Activated CD4-positive, alpha-beta T cell treated with anti-CD3 and anti-CD28 coated beads for 36 hours (primary cell): Measurements from ENCODE around the gene PLPP6. TPM values are rescaled to one million over a fixed set of nuclear protein-coding genes. Genes with fewer than 3 reads are reported as not detected.
"Not testable (repeated sequence)": the region's sequence is repeated elsewhere in the genome, so short reads cannot be mapped to it uniquely, and the experiment has no call there.

Source experiments
- ATAC-seq: fragments of 200-7000 bp; cut with Tn5 transposase; one replicate; pipeline ENCODE4 v1.10.0; 2021; ENCODE audit warnings: mild to moderate bottlenecking, moderate library complexity
- CTCF ChIA-PET: fragments of 350-600 bp; sonication (Branson Sonifier 250); formaldehyde crosslinking; loops from one replicate; lab custom pipeline; 2021; ENCODE audit warnings: antibody characterized with exemption; lab: Charles Lee
- POLR2A ChIA-PET: fragments of 350-600 bp; sonication (Branson Sonifier 250); formaldehyde crosslinking; loops from one replicate; lab custom pipeline; 2021; ENCODE audit warnings: antibody characterized with exemption, inconsistent platforms; lab: Charles Lee
- DNase-seq: peaks from one replicate; pipeline ENCODE4 v3.0.0-alpha.2; 2020
- H3K27ac Mint-ChIP-seq: one replicate; pipeline ENCODE4 v1.8.0; 2021; ENCODE audit warnings: mixed read lengths
- H3K27me3 Mint-ChIP-seq: one replicate; pipeline ENCODE4 v1.8.0; 2021; ENCODE audit warnings: mixed read lengths
- H3K36me3 Mint-ChIP-seq: one replicate; pipeline ENCODE4 v1.8.0; 2021; ENCODE audit warnings: low read depth, mixed read lengths
- H3K4me1 Mint-ChIP-seq: one replicate; pipeline ENCODE4 v1.8.0; 2021; ENCODE audit warnings: mixed read lengths
- H3K4me3 Mint-ChIP-seq: one replicate; pipeline ENCODE4 v1.8.0; 2021; ENCODE audit warnings: mild to moderate bottlenecking, moderate library complexity, mixed read lengths
- H3K9me3 Mint-ChIP-seq: one replicate; pipeline ENCODE4 v1.8.0; 2021; ENCODE audit warnings: low read depth, mixed read lengths
- intact Hi-C, 2 experiments: fragments of 100-400 bp; cut with DNase I in 1 of 2; cut with micrococcal nuclease in 1 of 2; formaldehyde crosslinking; loops; one replicate each; pipeline versions ENCODE4 v1.14.2 to v1.15.1; 2022 to 2024; cut with DNase I, micrococcal nuclease
- total RNA-seq, 2 experiments: library from RNA; stranded (reverse); gene quantifications; one replicate each; pipeline ENCODE4 v1.2.3, GENCODE V29; 2021

Gene PLPP6
- total RNA-seq, 2 experiments from 2014 or later: 4.3 to 5.0 TPM

GRCh38 chr9:4639420-4639819, 22.7 kb upstream of the PLPP6 start:
- no peak overlapping the region for H3K4me3 Mint-ChIP-seq
- DNase-seq (no peak), ATAC-seq (no peak)
- CTCF ChIA-PET: interaction anchor here (0.6 to 2.4 kb wide), 10 partner anchors 10 to 323 kb away, joined by 3 to 12 read pairs (median 4); no protein-coding TSS in a partner anchor
- no peaks in the 10 kb centered on the region for H3K36me3 Mint-ChIP-seq
- H3K27me3 Mint-ChIP-seq: no peaks in the 10 kb centered on the region
- H3K27ac Mint-ChIP-seq: no peak overlapping the region
- POLR2A ChIA-PET: no interaction called here
- H3K9me3 Mint-ChIP-seq: no peaks in the 10 kb centered on the region
- peaks cover 4% of the 10 kb centered on the region for H3K4me1 Mint-ChIP-seq
- intact Hi-C loops: loop anchor here in 1 of 2 experiments (5.0 kb wide), 1 partner anchor 257 kb away; no protein-coding TSS in a partner anchor

GRCh38 chr9:4640027-4640426, 22.1 kb upstream of the PLPP6 start:
- Mint-ChIP-seq H3K27me3 (no peaks in the 10 kb centered on the region), H3K36me3 (no peaks in the 10 kb centered on the region), H3K27ac (no peak overlapping the region), H3K4me3 (no peak overlapping the region), H3K9me3 (no peaks in the 10 kb centered on the region), H3K4me1 (peaks cover 5% of the 10 kb centered on the region)
- ATAC-seq: no peak
- peak; percentile 64 for DNase-seq
- intact Hi-C loops: loop anchor here (1.0 to 5.0 kb wide), 3 partner anchors 257 to 325 kb away; no protein-coding TSS in a partner anchor
- CTCF ChIA-PET: interaction anchor here (0.7 to 2.4 kb wide), 11 partner anchors 11 to 324 kb away, joined by 3 to 12 read pairs (median 4); no protein-coding TSS in a partner anchor
- POLR2A ChIA-PET: no interaction called here

GRCh38 chr9:4642351-4642750, 19.7 kb upstream of the PLPP6 start:
- Mint-ChIP-seq H3K27ac (no peak overlapping the region), H3K36me3 (no peaks in the 10 kb centered on the region), H3K4me3 (no peak overlapping the region), H3K27me3 (no peaks in the 10 kb centered on the region), H3K9me3 (no peaks in the 10 kb centered on the region), H3K4me1 (peaks cover 5% of the 10 kb centered on the region)
- ChIA-PET POLR2A (no interaction called here), CTCF (interaction anchor here (2.4 kb wide), 1 partner anchor 8 kb away, joined by 7 read pairs; no protein-coding TSS in a partner anchor)
- intact Hi-C loops: loop anchor here in 1 of 2 experiments (5.0 kb wide), 1 partner anchor 325 kb away; no protein-coding TSS in a partner anchor
- DNase-seq: no peak
- ATAC-seq: no peak

- ChIA-PET CTCF (no interaction called here), POLR2A (no interaction called here)
- Mint-ChIP-seq H3K4me1 (no peaks in the 10 kb centered on the region), H3K36me3 (peaks cover 1% of the 10 kb centered on the region), H3K27me3 (no peaks in the 10 kb centered on the region), H3K27ac (no peak overlapping the region), H3K4me3 (no peak overlapping the region), H3K9me3 (no peaks in the 10 kb centered on the region)
- intact Hi-C loops: no loop called here
- no peak for ATAC-seq
- DNase-seq: no peak
Measured at GRCh38 chr9:4654084-4654483, 8.0 kb upstream of the PLPP6 start.

GRCh38 chr9:4654538-4654937, 7.6 kb upstream of the PLPP6 start:
- ChIA-PET CTCF (no interaction called here), POLR2A (no interaction called here)
- Mint-ChIP-seq H3K9me3 (no peaks in the 10 kb centered on the region), H3K27me3 (no peaks in the 10 kb centered on the region), H3K36me3 (peaks cover 1% of the 10 kb centered on the region), H3K4me3 (no peak overlapping the region), H3K27ac (no peak overlapping the region), H3K4me1 (no peaks in the 10 kb centered on the region)
- intact Hi-C loops: no loop called here
- no peak for DNase-seq
- ATAC-seq: no peak

- H3K27me3 Mint-ChIP-seq, H3K27ac Mint-ChIP-seq, DNase-seq, H3K4me1 Mint-ChIP-seq, H3K36me3 Mint-ChIP-seq, H3K4me3 Mint-ChIP-seq, intact Hi-C loops, POLR2A ChIA-PET, H3K9me3 Mint-ChIP-seq, ATAC-seq: not testable (repeated sequence)
- CTCF ChIA-PET: interaction anchor here (0.6 to 1.9 kb wide), 6 partner anchors 9 to 290 kb away, joined by 3 to 12 read pairs (median 3); partner anchors contain the start of genes CDC37L1 and SPATA6L
Measured at GRCh38 chr9:4656196-4656595, 5.9 kb upstream of the PLPP6 start.

GRCh38 chr9:4656621-4657020, 5.5 kb upstream of the PLPP6 start:
- CTCF ChIA-PET: interaction anchor here (0.6 to 1.9 kb wide), 8 partner anchors 9 to 290 kb away, joined by 3 to 12 read pairs (median 3); partner anchors contain the start of genes CDC37L1 and SPATA6L
- DNase-seq (no peak), ATAC-seq (no peak)
- Mint-ChIP-seq H3K27me3 (no peaks in the 10 kb centered on the region), H3K4me3 (no peak overlapping the region), H3K4me1 (peaks cover 3% of the 10 kb centered on the region), H3K36me3 (peaks cover 1% of the 10 kb centered on the region), H3K9me3 (no peaks in the 10 kb centered on the region), H3K27ac (no peak overlapping the region)
- intact Hi-C loops: no loop called here
- POLR2A ChIA-PET: no interaction called here

- peaks cover 8% of the 10 kb centered on the region for H3K4me1 Mint-ChIP-seq
- intact Hi-C loops: no loop called here
- DNase-seq: no peak
- peaks cover 1% of the 10 kb centered on the region for H3K36me3 Mint-ChIP-seq
- no peaks in the 10 kb centered on the region for H3K27me3 Mint-ChIP-seq
- no peak overlapping the region for H3K4me3 Mint-ChIP-seq
- CTCF ChIA-PET: interaction anchor here (0.8 to 1.9 kb wide), 4 partner anchors 8 to 1797 kb away, joined by 3 to 12 read pairs (median 4); partner anchors contain the start of gene SPATA6L
- ATAC-seq: no peak
- POLR2A ChIA-PET: no interaction called here
- H3K27ac Mint-ChIP-seq: no peak overlapping the region
- no peaks in the 10 kb centered on the region for H3K9me3 Mint-ChIP-seq
Measured at GRCh38 chr9:4657426-4658159, 4.5 kb upstream of the PLPP6 start.

- H3K4me1 Mint-ChIP-seq: peaks cover 37% of the 10 kb centered on the region
- CTCF ChIA-PET, H3K36me3 Mint-ChIP-seq, ATAC-seq, H3K4me3 Mint-ChIP-seq, H3K27ac Mint-ChIP-seq, H3K27me3 Mint-ChIP-seq, DNase-seq, H3K9me3 Mint-ChIP-seq: not testable (repeated sequence)
- intact Hi-C loops: loop anchor here (10.0 kb wide), 2 partner anchors 324 to 1816 kb away; partner anchors contain the start of genes JAK2 (in 1 of the 2) and PUM3 (in 1 of the 2)
- POLR2A ChIA-PET: interaction anchor here (0.7 kb wide), 1 partner anchor 20 kb away, joined by 7 read pairs; no protein-coding TSS in a partner anchor
Measured at GRCh38 chr9:4660665-4661064, 1.4 kb upstream of the PLPP6 start.

- Mint-ChIP-seq H3K4me3 (peak overlapping the region; percentile 82), H3K27me3 (no peaks in the 10 kb centered on the region), H3K9me3 (no peaks in the 10 kb centered on the region), H3K36me3 (peaks cover 3% of the 10 kb centered on the region), H3K27ac (peak overlapping the region; percentile 86), H3K4me1 (peaks cover 42% of the 10 kb centered on the region)
- DNase-seq (no peak), ATAC-seq (no peak)
- intact Hi-C loops: loop anchor here (10.0 kb wide), 2 partner anchors 324 to 1816 kb away; partner anchors contain the start of genes JAK2 (in 1 of the 2) and PUM3 (in 1 of the 2)
- CTCF ChIA-PET: interaction anchor here (1.0 kb wide), 1 partner anchor 14 kb away, joined by 3 read pairs; no protein-coding TSS in a partner anchor
- POLR2A ChIA-PET: interaction anchor here (0.7 kb wide), 1 partner anchor 19 kb away, joined by 7 read pairs; no protein-coding TSS in a partner anchor
Measured at GRCh38 chr9:4661165-4661564, 929 bp upstream of the PLPP6 start.

- ATAC-seq (no peak), DNase-seq (no peak)
- ChIA-PET POLR2A (no interaction called here), CTCF (interaction anchor here (1.0 kb wide), 1 partner anchor 13 kb away, joined by 3 read pairs; no protein-coding TSS in a partner anchor)
- no peaks in the 10 kb centered on the region for H3K27me3 Mint-ChIP-seq
- peak overlapping the region; percentile 86 for H3K27ac Mint-ChIP-seq
- H3K36me3 Mint-ChIP-seq: peaks cover 3% of the 10 kb centered on the region
- peak overlapping the region; percentile 82 for H3K4me3 Mint-ChIP-seq
- no peaks in the 10 kb centered on the region for H3K9me3 Mint-ChIP-seq
- peaks cover 46% of the 10 kb centered on the region for H3K4me1 Mint-ChIP-seq
- intact Hi-C loops: loop anchor here (1.0 to 10.0 kb wide), 6 partner anchors 18 to 1817 kb away; partner anchors contain the start of genes CDC37L1 (in 2 of the 2), AK3 (in 1 of the 2), JAK2 (in 1 of the 2) and PUM3 (in 1 of the 2)
Measured at GRCh38 chr9:4661611-4662010, 483 bp upstream of the PLPP6 start.
